Measurements from ENCODE around the gene MTERF4. TPM values are rescaled to one million over a fixed set of nuclear protein-coding genes. Genes with fewer than 3 reads are reported as not detected.

Gene MTERF4
- total and polyA plus RNA-seq, 2 of the 8 experiments (the other 6 are each of a cell fraction or from before 2014, with no cell fraction given), result 25.9 to 28.5 TPM

GRCh38 chr2:241133436-241133820 is 31.3 kb upstream of the MTERF4 start (continued):
- TF ChIP-seq CHD7 (IDR thresholded peaks at IDR 0.05; ENCODE audit: insufficient replicate concordance, low read length) (no peak), ATF3 (IDR thresholded peaks at IDR 0.05; ENCODE audit: insufficient read depth, low read depth, low read length) (no peak), NANOG (IDR thresholded peaks at IDR 0.05; ENCODE audit: insufficient read depth, low read depth, low read length, poor library complexity, severe bottlenecking) (no peak), BACH1 (IDR thresholded peaks at IDR 0.05; ENCODE audit: low read length) (no peak)

Measured in H1 (cell line).